HCEC 1CT (cell line): ENCODE data around the gene IGF1R.

Source experiments
- DNase-seq: peaks from one replicate; pipeline ENCODE4 v3.0.0-alpha.2; 2017

The IGF1R gene

GRCh38 chr15:98778960-98779359, 130.6 kb downstream of the IGF1R start:
- no peak for DNase-seq

DNA sequence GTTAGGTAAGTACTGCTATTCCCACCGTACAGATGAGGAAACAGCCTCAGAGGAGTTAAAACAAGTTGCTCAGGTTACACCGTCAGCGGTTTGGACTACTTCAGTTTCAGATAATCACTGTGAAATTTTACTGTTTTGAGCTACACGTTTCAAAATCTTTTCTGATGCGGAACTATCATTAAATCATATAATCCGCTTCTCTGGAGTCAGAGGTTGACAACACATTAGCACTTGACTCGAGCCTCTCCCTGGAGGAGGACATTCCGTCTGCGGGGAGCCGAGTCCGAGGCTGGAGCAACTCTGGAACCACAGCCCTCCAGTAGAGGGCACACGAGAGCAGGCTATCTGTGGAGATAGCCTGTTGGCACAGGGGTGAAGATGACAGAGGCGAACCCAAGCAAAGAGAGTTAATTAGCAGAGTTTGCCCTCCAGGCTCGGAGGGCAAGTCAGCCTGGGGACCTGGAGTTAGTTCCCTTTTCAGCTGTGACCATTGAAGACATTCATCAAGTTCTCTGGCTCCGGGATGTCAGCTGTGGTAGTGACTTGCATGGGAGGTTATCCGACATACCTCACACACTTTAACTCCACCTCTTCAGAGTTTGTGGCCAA, 131.2 kb downstream of the IGF1R start:
- DNase-seq: peak; percentile 60

DNA sequence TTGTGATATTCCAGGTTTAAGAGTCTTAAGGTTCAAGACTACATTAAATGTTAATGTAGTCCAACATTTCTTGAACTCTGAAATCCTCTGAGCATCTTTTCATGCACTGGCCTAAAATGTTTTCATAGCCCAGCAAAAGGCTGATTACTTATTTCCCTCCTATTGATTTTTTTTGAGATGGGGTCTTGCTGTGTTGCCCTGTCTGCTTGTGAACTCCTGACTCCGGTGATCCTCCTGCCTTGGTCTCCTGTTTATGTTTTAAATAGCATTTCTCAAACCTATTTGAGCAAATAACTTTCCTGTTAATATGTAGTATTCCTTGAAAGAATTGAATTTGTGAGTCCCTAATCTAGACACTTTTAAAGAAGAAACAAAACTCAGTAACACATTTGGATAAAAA, 133.5 kb downstream of the IGF1R start:
- no peak for DNase-seq

DNA sequence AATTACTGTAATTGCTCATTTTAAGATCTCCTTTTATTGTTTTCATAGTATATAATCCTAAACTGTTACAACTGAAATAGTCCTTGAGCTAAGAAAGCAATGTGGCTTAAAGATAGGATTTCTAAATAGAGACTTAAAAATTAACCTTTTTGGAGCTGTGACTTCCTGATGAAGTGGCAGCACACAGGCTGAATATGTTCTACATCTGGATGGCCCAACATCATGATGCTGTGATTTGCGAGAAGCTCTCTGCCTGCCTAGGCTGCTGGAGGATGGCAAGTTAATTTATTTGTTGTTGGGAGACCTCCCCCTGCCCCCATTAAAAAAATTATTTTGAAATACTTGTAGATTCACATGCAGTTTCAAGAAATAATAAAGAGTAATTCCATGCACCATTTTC, 134.5 kb downstream of the IGF1R start:
- DNase-seq: no peak

DNA sequence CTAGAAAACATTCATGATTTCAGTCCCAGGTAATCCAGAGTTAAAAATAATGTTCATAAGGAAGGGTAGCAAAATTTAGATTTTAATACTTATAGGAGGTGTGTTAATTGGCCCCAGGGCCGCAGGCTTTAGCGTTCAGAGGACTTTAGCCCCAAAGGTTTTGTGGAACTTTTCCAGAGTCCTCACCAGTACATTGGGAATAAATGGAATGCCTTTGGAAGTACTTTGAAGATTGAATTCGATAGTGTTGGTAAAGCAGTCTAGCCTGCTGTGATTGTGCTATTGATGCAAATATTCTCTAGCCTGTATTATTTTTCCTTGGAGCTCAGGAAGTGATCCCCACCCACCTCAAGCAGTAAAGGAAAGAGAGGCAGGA, 137.1 kb downstream of the IGF1R start:
- DNase-seq: no peak

- no peak for DNase-seq
Measured at GRCh38 chr15:98785807-98786621, 137.7 kb downstream of the IGF1R start.

DNA sequence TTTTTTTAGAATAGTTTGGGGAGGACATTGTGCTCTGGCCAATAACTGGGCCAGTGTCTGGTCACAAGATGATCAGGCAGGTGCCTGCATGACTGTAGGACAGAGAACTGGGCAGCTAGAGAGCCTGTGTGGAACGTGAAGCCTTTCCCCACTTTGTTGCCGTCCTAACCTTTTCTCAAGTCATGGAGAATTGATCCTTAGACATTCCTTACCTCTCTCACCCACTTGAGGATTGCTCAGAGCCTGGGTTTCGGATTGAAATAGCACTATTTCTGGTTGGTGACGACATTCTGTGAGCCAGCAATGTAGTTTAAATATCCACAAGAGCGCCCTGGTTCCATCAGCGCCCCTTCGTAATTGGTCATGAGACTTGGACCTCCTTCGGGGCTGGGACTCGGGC, 138.4 kb downstream of the IGF1R start:
- no peak for DNase-seq

- DNase-seq: no peak
Measured at GRCh38 chr15:98787194-98787593, 138.9 kb downstream of the IGF1R start.

- DNase-seq: peak; percentile 25
Measured at GRCh38 chr15:98787936-98788757, 139.8 kb downstream of the IGF1R start.

DNA sequence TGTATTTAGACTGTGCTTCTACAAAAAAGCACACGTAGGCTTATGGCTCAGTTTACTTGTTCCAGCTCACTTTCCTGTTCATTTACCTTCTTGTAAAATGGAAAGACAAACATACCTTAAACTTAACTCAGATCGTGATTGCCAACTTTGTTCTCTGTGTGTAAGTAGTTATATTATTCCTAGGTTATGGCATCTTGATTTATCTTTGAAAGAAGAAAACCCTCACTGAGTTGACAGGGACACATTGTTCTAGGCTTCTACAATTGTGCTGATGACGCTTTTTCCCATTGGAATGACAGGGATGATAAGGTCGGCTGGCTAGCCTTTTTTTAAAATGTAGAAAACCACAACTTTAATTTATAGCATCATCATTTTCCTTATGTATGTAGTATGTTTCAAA, 140.7 kb downstream of the IGF1R start:
- DNase-seq: no peak

- no peak for DNase-seq
Measured at GRCh38 chr15:98790270-98790669, 141.9 kb downstream of the IGF1R start.

DNA sequence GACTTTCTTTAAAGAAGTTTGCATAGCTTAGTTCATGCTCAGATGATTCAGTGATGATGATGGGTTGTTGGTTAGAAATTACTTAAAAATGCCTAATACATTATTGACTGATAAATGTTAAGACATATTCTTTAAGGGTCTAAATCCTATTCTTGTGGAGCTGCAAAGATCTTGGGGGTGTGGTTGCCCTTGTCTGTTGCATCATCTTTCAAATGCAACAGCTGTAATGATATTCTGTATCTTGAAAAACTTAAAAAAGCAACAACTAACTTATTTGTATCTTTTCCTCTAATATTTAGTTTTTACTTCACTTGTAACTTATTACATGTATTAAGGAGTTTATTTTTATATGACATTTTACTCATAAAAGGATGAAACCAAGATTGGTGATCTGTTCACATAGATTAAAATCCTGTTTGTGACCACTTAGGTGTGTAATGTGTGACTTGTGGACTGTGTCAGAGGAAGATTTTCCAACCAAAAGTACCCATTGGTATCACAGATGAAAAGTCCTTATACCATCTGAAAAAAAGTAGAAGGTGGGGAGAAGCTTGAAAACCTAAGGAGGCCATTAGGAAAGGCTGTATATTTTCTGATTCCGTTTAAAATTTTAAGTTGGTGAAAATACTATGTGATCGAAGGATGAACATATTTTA, 142.8 kb downstream of the IGF1R start:
- DNase-seq: no peak

- DNase-seq: no peak
Measured at GRCh38 chr15:98792117-98792516, 143.8 kb downstream of the IGF1R start.

- DNase-seq: no peak
Measured at GRCh38 chr15:98794211-98794610, 145.9 kb downstream of the IGF1R start.

DNA sequence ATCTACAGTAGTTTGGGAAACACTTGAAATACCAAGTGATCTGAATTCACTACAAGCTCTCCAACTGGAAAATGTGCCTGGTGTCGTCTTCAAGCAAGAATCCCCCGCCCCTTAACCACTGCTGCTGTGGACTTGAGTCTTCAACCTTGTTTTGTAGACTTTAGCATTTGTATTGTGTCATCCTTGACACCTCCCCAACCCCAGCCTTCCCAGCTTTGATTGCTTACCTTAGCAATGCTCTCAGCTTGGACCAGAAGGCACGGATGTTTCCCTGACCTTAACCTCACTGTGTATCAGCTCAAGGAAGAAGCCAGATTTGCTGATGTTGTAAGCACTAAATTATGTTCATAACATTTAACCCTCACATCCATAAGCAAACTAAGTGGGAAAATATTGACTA, 146.4 kb downstream of the IGF1R start:
- peak; percentile 44 for DNase-seq

- DNase-seq: no peak
Measured at GRCh38 chr15:98795980-98796379, 147.6 kb downstream of the IGF1R start.

GRCh38 chr15:98796685-98797357, 148.5 kb downstream of the IGF1R start:
- no peak for DNase-seq

DNA sequence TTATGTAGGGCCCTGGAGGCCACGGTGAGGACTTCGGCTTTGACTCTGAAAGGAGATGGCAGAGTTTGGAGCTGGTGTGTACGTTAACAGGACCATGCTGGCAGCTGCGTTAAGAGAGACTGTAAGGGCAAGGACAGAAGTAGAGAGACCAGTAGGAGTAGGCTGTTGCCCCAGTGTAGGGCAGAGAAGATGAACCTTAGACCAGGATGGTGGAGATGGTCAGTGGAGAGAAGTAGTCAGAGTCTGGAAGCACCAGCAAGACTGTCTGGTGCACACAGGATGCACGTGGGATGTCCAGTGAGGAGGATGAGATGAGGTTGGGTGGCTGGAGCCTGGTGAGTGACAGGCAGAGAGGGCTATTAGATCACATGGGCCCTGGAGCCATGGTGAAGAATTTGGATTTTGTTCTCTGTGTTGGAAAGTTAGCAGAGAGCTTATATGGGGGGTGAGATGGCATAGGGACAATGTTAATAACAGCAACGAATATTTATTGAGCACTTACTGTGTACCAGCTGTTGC, 150.1 kb downstream of the IGF1R start:
- DNase-seq: no peak

- DNase-seq: peak; percentile 69
Measured at GRCh38 chr15:98799461-98800390, 151.4 kb downstream of the IGF1R start.

- peak; percentile 79 for DNase-seq
Measured at GRCh38 chr15:98800437-98801233, 152.3 kb downstream of the IGF1R start.

DNA sequence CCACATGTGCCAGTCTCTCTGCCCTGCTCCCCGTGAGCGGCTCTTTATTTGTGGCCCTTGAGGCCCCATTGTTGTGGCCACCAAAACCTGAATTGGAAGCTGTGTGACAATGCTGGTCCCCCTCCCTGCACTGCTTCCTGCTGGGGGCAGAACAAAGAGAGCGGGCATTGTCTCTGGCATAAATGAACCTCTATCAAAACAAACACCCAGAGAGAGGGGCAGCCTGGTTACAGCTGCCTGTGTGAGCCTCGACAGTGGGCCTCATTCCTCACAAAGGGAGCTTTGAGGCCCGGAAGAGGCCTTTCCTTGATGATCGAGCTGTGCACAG, 152.9 kb downstream of the IGF1R start:
- DNase-seq: no peak
